ENCODE measurements around the gene ITLN2.

DNA sequence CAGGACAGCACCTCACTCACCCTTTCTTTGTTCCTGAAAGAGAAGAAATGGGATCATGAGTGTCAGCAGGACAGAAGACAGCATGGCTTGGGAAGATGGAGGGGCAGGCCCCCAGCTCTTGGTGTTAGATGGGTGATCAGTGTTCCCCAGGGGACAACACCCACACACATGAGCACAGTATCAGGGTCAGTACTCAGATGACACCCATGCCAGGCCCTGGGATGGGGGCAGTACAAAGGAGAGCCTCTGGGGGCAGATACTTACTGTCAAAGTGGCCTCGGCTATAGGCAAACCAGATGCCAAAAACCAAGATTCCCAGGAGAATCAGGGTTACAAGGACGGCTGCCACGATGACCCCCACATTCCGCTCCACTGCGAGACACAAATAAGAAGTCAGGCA is 44.8 kb upstream of the ITLN2 start:
- TF ChIP-seq, protein P1, sequence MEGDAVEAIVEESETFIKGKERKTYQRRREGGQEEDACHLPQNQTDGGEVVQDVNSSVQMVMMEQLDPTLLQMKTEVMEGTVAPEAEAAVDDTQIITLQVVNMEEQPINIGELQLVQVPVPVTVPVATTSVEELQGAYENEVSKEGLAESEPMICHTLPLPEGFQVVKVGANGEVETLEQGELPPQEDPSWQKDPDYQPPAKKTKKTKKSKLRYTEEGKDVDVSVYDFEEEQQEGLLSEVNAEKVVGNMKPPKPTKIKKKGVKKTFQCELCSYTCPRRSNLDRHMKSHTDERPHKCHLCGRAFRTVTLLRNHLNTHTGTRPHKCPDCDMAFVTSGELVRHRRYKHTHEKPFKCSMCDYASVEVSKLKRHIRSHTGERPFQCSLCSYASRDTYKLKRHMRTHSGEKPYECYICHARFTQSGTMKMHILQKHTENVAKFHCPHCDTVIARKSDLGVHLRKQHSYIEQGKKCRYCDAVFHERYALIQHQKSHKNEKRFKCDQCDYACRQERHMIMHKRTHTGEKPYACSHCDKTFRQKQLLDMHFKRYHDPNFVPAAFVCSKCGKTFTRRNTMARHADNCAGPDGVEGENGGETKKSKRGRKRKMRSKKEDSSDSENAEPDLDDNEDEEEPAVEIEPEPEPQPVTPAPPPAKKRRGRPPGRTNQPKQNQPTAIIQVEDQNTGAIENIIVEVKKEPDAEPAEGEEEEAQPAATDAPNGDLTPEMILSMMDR (IDR thresholded peaks at IDR 0.05): no peak
- TF ChIP-seq POLR2A (IDR thresholded peaks at IDR 0.05) (no peak), EP300 (IDR thresholded peaks at IDR 0.05) (no peak)

All from tibial nerve (tissue), 4 donors.